HepG2 (cell line): Measurements from ENCODE around the gene SP9. TPM values are rescaled to one million over a fixed set of nuclear protein-coding genes. Genes with fewer than 3 reads are reported as not detected.

Source experiments
- ATAD3A ChIP-seq: sonication (generic); formaldehyde crosslinking; IDR thresholded peaks from 2 replicates; pipeline ENCODE4 v1.4.0; 2020; ENCODE audit warnings: missing genetic modification reagents
- CAMTA2 ChIP-seq: sonication (generic); formaldehyde crosslinking; IDR thresholded peaks from 2 replicates; pipeline ENCODE4 v1.4.0; 2020; ENCODE audit warnings: mild to moderate bottlenecking, missing genetic modification reagents, borderline replicate concordance
- MYC ChIP-seq: sonication (generic); formaldehyde crosslinking; IDR thresholded peaks from 2 replicates; pipeline ENCODE4 v1.9.0; 2021; ENCODE audit warnings: missing genetic modification reagents, borderline replicate concordance
- NBN ChIP-seq: fragments of 450-650 bp; conservative IDR thresholded peaks from 2 replicates; pipeline ENCODE4 v1.6.1; 2017
- NR2F6 ChIP-seq, 2 experiments: IDR thresholded peaks; 2 replicates each; pipeline ENCODE4 v1.6.1; 2016; ENCODE audit warnings: antibody characterized with exemption in 1 of 2, mild to moderate bottlenecking in 1 of 2
- TSC22D2 ChIP-seq: sonication (generic); formaldehyde crosslinking; IDR thresholded peaks from 2 replicates; pipeline ENCODE4 v1.5.1; 2020; ENCODE audit warnings: missing genetic modification reagents, mild to moderate bottlenecking, borderline replicate concordance
- ZNF10 ChIP-seq: sonication (generic); formaldehyde crosslinking; IDR thresholded peaks from 2 replicates; pipeline ENCODE4 v1.4.0; 2020; ENCODE audit warnings: mild to moderate bottlenecking, low read depth, missing genetic modification reagents, borderline replicate concordance
- ZNF780A ChIP-seq: sonication (generic); formaldehyde crosslinking; IDR thresholded peaks from 2 replicates; pipeline ENCODE4 v1.8.0; 2022; ENCODE audit warnings: mild to moderate bottlenecking, missing genetic modification reagents, moderate library complexity
- ZNF850 ChIP-seq: sonication (generic); formaldehyde crosslinking; conservative IDR thresholded peaks from 2 replicates; pipeline ENCODE4 v1.9.0; 2021; ENCODE audit warnings: mild to moderate bottlenecking, missing genetic modification reagents
- polyA plus RNA-seq, 8 experiments: library from polyadenylated mRNA; depleted of rRNA in 3 of 8; stranded (reverse) in 7 of 8; unstranded in 1 of 8; fragments of >200 nt; fragmentation: Illumina TruSeq in 4 of 8; extraction: Trizol in 4 of 8; gene quantifications; 2 replicates each; pipeline versions ENCODE4 v1.2.1 to v1.2.3, GENCODE V29; 2011 to 2016; ENCODE audit warnings: low read depth in 4 of 8, missing spikeins in 1 of 8, mixed read lengths in 1 of 8; ENCODE audit not compliant: insufficient read depth in 1 of 8
- total RNA-seq, 5 experiments: library from RNA; depleted of rRNA; stranded (reverse); fragments of >200 nt; fragmentation: Illumina TruSeq; extraction: Trizol; gene quantifications; 2 replicates each; pipeline ENCODE4 v1.2.3, GENCODE V29; 2016; ENCODE audit warnings: low read depth in 1 of 5
- TF ChIP-seq, protein P1 (sequence below): sonication (generic); formaldehyde crosslinking; IDR thresholded peaks from 2 replicates; pipeline ENCODE4 v1.5.0; 2020; ENCODE audit warnings: mild to moderate bottlenecking, missing genetic modification reagents, borderline replicate concordance
- TF ChIP-seq, protein P2 (sequence below): sonication (generic); formaldehyde crosslinking; IDR thresholded peaks from 2 replicates; pipeline ENCODE4 v1.4.0; 2020; ENCODE audit warnings: missing genetic modification reagents, borderline replicate concordance
- TF ChIP-seq, protein P3 (sequence below): IDR thresholded peaks from 2 replicates; pipeline ENCODE4 v1.4.0; 2020; ENCODE audit warnings: mild to moderate bottlenecking, missing genetic modification reagents

SP9 gene
- total and polyA plus RNA-seq, 2 of the 13 experiments (the other 11 are each of a cell fraction or from before 2014, with no cell fraction given) = not detected

DNA sequence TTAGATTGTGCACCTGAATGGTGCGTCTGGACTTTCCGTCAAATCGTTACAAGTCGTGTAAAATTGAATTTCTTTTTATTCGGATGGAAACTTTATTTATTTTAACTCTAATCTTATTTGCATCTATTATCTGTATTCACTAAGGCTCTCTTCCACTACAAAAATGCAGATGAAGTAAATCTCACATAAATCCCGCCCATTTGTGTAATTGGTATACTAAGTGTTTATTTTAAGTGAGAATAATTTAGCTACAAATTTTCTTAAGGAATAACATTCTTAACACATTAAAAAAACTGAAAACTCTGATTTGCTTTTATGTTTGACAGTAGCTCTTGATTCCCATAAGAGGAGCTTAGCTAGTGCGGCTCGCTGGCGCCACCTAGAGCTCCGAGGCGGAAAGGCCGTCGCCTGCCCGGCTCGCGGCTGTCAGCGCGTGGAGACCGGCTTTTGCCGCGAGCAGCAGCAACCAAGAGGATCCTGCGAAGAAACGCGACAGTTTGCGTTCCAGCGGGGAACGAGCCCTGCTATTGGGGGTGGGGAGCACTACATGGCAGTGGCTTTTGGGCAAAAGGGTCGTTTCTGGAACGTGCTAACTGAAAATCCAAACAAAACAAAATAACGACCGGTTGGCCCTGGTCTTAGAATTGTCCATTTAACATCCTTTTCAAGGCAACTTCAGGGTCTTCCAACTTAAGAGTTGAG, 6.7 kb downstream of the SP9 start (continued):
- TF ChIP-seq, protein P1, sequence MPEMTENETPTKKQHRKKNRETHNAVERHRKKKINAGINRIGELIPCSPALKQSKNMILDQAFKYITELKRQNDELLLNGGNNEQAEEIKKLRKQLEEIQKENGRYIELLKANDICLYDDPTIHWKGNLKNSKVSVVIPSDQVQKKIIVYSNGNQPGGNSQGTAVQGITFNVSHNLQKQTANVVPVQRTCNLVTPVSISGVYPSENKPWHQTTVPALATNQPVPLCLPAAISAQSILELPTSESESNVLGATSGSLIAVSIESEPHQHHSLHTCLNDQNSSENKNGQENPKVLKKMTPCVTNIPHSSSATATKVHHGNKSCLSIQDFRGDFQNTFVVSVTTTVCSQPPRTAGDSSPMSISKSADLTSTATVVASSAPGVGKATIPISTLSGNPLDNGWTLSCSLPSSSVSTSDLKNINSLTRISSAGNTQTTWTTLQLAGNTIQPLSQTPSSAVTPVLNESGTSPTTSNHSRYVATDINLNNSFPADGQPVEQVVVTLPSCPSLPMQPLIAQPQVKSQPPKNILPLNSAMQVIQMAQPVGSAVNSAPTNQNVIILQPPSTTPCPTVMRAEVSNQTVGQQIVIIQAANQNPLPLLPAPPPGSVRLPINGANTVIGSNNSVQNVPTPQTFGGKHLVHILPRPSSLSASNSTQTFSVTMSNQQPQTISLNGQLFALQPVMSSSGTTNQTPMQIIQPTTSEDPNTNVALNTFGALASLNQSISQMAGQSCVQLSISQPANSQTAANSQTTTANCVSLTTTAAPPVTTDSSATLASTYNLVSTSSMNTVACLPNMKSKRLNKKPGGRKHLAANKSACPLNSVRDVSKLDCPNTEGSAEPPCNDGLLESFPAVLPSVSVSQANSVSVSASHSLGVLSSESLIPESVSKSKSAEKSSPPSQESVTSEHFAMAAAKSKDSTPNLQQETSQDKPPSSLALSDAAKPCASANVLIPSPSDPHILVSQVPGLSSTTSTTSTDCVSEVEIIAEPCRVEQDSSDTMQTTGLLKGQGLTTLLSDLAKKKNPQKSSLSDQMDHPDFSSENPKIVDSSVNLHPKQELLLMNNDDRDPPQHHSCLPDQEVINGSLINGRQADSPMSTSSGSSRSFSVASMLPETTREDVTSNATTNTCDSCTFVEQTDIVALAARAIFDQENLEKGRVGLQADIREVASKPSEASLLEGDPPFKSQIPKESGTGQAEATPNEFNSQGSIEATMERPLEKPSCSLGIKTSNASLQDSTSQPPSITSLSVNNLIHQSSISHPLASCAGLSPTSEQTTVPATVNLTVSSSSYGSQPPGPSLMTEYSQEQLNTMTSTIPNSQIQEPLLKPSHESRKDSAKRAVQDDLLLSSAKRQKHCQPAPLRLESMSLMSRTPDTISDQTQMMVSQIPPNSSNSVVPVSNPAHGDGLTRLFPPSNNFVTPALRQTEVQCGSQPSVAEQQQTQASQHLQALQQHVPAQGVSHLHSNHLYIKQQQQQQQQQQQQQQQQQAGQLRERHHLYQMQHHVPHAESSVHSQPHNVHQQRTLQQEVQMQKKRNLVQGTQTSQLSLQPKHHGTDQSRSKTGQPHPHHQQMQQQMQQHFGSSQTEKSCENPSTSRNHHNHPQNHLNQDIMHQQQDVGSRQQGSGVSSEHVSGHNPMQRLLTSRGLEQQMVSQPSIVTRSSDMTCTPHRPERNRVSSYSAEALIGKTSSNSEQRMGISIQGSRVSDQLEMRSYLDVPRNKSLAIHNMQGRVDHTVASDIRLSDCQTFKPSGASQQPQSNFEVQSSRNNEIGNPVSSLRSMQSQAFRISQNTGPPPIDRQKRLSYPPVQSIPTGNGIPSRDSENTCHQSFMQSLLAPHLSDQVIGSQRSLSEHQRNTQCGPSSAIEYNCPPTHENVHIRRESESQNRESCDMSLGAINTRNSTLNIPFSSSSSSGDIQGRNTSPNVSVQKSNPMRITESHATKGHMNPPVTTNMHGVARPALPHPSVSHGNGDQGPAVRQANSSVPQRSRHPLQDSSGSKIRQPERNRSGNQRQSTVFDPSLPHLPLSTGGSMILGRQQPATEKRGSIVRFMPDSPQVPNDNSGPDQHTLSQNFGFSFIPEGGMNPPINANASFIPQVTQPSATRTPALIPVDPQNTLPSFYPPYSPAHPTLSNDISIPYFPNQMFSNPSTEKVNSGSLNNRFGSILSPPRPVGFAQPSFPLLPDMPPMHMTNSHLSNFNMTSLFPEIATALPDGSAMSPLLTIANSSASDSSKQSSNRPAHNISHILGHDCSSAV = no peak
- no peak for TF ChIP-seq ZNF10 (CRISPR knock-in tag)
- TF ChIP-seq CAMTA2 (CRISPR knock-in tag) = no peak; the same call in 1 of the 2 replicates
- TF ChIP-seq MYC (CRISPR knock-in tag) = peak; percentile 59; the same call in 1 of the 2 replicates
- no peak for TF ChIP-seq ZNF780A (CRISPR knock-in tag)
- TF ChIP-seq ZNF850 (CRISPR knock-in tag) = no peak
- no peak for TF ChIP-seq ATAD3A (CRISPR knock-in tag)
- no peak for TF ChIP-seq NBN
- TF ChIP-seq, protein P2, sequence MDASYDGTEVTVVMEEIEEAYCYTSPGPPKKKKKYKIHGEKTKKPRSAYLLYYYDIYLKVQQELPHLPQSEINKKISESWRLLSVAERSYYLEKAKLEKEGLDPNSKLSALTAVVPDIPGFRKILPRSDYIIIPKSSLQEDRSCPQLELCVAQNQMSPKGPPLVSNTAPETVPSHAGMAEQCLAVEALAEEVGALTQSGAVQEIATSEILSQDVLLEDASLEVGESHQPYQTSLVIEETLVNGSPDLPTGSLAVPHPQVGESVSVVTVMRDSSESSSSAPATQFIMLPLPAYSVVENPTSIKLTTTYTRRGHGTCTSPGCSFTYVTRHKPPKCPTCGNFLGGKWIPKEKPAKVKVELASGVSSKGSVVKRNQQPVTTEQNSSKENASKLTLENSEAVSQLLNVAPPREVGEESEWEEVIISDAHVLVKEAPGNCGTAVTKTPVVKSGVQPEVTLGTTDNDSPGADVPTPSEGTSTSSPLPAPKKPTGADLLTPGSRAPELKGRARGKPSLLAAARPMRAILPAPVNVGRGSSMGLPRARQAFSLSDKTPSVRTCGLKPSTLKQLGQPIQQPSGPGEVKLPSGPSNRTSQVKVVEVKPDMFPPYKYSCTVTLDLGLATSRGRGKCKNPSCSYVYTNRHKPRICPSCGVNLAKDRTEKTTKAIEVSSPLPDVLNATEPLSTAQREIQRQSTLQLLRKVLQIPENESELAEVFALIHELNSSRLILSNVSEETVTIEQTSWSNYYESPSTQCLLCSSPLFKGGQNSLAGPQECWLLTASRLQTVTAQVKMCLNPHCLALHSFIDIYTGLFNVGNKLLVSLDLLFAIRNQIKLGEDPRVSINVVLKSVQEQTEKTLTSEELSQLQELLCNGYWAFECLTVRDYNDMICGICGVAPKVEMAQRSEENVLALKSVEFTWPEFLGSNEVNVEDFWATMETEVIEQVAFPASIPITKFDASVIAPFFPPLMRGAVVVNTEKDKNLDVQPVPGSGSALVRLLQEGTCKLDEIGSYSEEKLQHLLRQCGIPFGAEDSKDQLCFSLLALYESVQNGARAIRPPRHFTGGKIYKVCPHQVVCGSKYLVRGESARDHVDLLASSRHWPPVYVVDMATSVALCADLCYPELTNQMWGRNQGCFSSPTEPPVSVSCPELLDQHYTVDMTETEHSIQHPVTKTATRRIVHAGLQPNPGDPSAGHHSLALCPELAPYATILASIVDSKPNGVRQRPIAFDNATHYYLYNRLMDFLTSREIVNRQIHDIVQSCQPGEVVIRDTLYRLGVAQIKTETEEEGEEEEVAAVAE = 0 out of 2 replicates have a peak, but pooled peaks have one; percentile 57
- TF ChIP-seq, protein P3, sequence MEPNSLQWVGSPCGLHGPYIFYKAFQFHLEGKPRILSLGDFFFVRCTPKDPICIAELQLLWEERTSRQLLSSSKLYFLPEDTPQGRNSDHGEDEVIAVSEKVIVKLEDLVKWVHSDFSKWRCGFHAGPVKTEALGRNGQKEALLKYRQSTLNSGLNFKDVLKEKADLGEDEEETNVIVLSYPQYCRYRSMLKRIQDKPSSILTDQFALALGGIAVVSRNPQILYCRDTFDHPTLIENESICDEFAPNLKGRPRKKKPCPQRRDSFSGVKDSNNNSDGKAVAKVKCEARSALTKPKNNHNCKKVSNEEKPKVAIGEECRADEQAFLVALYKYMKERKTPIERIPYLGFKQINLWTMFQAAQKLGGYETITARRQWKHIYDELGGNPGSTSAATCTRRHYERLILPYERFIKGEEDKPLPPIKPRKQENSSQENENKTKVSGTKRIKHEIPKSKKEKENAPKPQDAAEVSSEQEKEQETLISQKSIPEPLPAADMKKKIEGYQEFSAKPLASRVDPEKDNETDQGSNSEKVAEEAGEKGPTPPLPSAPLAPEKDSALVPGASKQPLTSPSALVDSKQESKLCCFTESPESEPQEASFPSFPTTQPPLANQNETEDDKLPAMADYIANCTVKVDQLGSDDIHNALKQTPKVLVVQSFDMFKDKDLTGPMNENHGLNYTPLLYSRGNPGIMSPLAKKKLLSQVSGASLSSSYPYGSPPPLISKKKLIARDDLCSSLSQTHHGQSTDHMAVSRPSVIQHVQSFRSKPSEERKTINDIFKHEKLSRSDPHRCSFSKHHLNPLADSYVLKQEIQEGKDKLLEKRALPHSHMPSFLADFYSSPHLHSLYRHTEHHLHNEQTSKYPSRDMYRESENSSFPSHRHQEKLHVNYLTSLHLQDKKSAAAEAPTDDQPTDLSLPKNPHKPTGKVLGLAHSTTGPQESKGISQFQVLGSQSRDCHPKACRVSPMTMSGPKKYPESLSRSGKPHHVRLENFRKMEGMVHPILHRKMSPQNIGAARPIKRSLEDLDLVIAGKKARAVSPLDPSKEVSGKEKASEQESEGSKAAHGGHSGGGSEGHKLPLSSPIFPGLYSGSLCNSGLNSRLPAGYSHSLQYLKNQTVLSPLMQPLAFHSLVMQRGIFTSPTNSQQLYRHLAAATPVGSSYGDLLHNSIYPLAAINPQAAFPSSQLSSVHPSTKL = peak; percentile 67
- no peak for TF ChIP-seq NR2F6 (IDR thresholded peaks at IDR 0.05)
- TF ChIP-seq NR2F6 (CRISPR knock-in tag; IDR thresholded peaks at IDR 0.05) = no peak
- TF ChIP-seq TSC22D2 (CRISPR knock-in tag) = peak; percentile 73; the same call in 1 of the 2 replicates
